GM23248 (cell line): Measurements from ENCODE around the gene TEX51. TPM values are rescaled to one million over a fixed set of nuclear protein-coding genes. Genes with fewer than 3 reads are reported as not detected.

Experiments
- DNase-seq: peaks from one replicate; pipeline ENCODE4 v3.0.0-alpha.2; 2015
- H2AFZ ChIP-seq: fragments of 200-600 bp; sonication (generic); 2 replicates; pipeline ENCODE4 v1.6.1; 2016; ENCODE audit warnings: antibody characterized with exemption
- H3F3A ChIP-seq: fragments of 200-600 bp; sonication (generic); 2 replicates; pipeline ENCODE4 v1.6.1; 2016; ENCODE audit warnings: mild to moderate bottlenecking, antibody characterized with exemption, mixed run types; ENCODE audit not compliant: insufficient read depth
- H3K27ac ChIP-seq: fragments of 200-600 bp; sonication (generic); 2 replicates; pipeline ENCODE4 v1.5.1; 2016; ENCODE audit warnings: mild to moderate bottlenecking
- H3K27me3 ChIP-seq: fragments of 200-600 bp; sonication (generic); replicated peaks from 2 replicates; pipeline ENCODE4 v1.6.1; 2016; ENCODE audit warnings: mild to moderate bottlenecking; ENCODE audit not compliant: insufficient read depth
- H3K36me3 ChIP-seq: fragments of 200-600 bp; sonication (generic); 2 replicates; pipeline ENCODE4 v1.6.1; 2016; ENCODE audit warnings: low read depth, mild to moderate bottlenecking
- H3K4me1 ChIP-seq: fragments of 200-600 bp; sonication (generic); 2 replicates; pipeline ENCODE4 v1.6.1; 2016; ENCODE audit warnings: mild to moderate bottlenecking; ENCODE audit not compliant: insufficient read depth
- H3K4me2 ChIP-seq: fragments of 200-600 bp; sonication (generic); one replicate; pipeline ENCODE4 v1.6.1; 2016; ENCODE audit warnings: mild to moderate bottlenecking; ENCODE audit not compliant: unreplicated experiment
- H3K4me3 ChIP-seq: fragments of 200-600 bp; sonication (generic); 2 replicates; pipeline ENCODE4 v1.5.1; 2016; ENCODE audit warnings: mild to moderate bottlenecking
- H3K79me2 ChIP-seq: fragments of 200-600 bp; sonication (generic); 2 replicates; pipeline ENCODE4 v1.6.1; 2016; ENCODE audit warnings: mild to moderate bottlenecking; ENCODE audit not compliant: insufficient read depth
- H3K9ac ChIP-seq: fragments of 200-600 bp; sonication (generic); 2 replicates; pipeline ENCODE4 v1.6.1; 2016; ENCODE audit warnings: mild to moderate bottlenecking
- H3K9me2 ChIP-seq: fragments of 200-600 bp; sonication (generic); 2 replicates; pipeline ENCODE4 v1.6.1; 2016; ENCODE audit warnings: mixed run types, mild to moderate bottlenecking, moderate library complexity; ENCODE audit not compliant: insufficient read depth
- H3K9me3 ChIP-seq: fragments of 200-600 bp; sonication (generic); one replicate; pipeline ENCODE4 v1.6.1; 2017; ENCODE audit warnings: low read depth
- H4K20me1 ChIP-seq: fragments of 200-600 bp; sonication (generic); 2 replicates; pipeline ENCODE4 v1.6.0; 2016; ENCODE audit not compliant: insufficient read depth
- EZH2 ChIP-seq: fragments of 200-600 bp; sonication (generic); IDR thresholded peaks from 2 replicates; pipeline ENCODE4 v1.6.1; 2018; ENCODE audit warnings: antibody characterized with exemption, mild to moderate bottlenecking; ENCODE audit not compliant: insufficient read depth, poor library complexity, severe bottlenecking
- EZH2phosphoT487 ChIP-seq: fragments of 200-600 bp; sonication (generic); IDR thresholded peaks from 2 replicates; pipeline ENCODE4 v1.6.1; 2018; ENCODE audit warnings: antibody characterized with exemption, moderate library complexity, mild to moderate bottlenecking, low read depth; ENCODE audit not compliant: insufficient read depth
- WGBS, 2 experiments: methylation state at CpG; one replicate each; pipeline ENCODE4 v1.1.6; 2015 to 2017; ENCODE audit warnings: low lambda C conversion rate in 2 of 2, low coverage in 1 of 2; ENCODE audit errors: missing lambda C conversion rate in 2 of 2; 5-methylcytosine and 5-hydroxymethylcytosine counted together
- in situ Hi-C: fragments of 300-500 bp; cut with MboI; formaldehyde crosslinking; loops from 2 replicates; pipeline ENCODE4 v1.15.0; 2020
- polyA plus RNA-seq: library from polyadenylated mRNA; unstranded; fragments of >200 nt; fragmentation: Nextera tagmentation; extraction: Ambion mirVana; gene quantifications from 2 replicates; pipeline ENCODE4 v1.2.1, GENCODE V29; 2016
- total RNA-seq: library from RNA; depleted of rRNA; stranded (reverse); fragments of >200 nt; shearing (Covaris generic); gene quantifications from 2 replicates; pipeline ENCODE4 v1.2.3, GENCODE V29; 2014

The TEX51 gene
- total and polyA plus RNA-seq, 2 experiments from 2014 or later, result not detected

- WGBS, 2 experiments, result 14% methylated on average over 4 of the region's 4 CpGs
- in situ Hi-C loops, result no loop called here
- H3K4me1 ChIP-seq, result no peaks in the 10 kb centered on the region
- no peaks in the 10 kb centered on the region for H3K9me3 ChIP-seq
- H3K36me3 ChIP-seq, result no peaks in the 10 kb centered on the region
- H2AFZ ChIP-seq, result no peak overlapping the region
- no peak overlapping the region for H3K9ac ChIP-seq
- no peak overlapping the region for H3K4me2 ChIP-seq
- no peaks in the 10 kb centered on the region; the same call in 1 of the 2 replicates for H3K27me3 ChIP-seq
- H3K79me2 ChIP-seq, result no peaks in the 10 kb centered on the region
- no peaks in the 10 kb centered on the region for H4K20me1 ChIP-seq
- no peaks in the 10 kb centered on the region for H3K9me2 ChIP-seq
- DNase-seq, result peak; percentile 7
- no peaks in the 10 kb centered on the region for H3F3A ChIP-seq
- no peak overlapping the region for H3K27ac ChIP-seq
- H3K4me3 ChIP-seq, result no peak overlapping the region
- no peak for TF ChIP-seq EZH2phosphoT487
- no peak for TF ChIP-seq EZH2
These were observed 40.7 kb upstream of the TEX51 start for GRCh38 chr2:126858013-126858412.

- Histone ChIP-seq H3K27me3 (no peaks in the 10 kb centered on the region; the same call in 1 of the 2 replicates), H3K9me3 (no peaks in the 10 kb centered on the region), H3K36me3 (no peaks in the 10 kb centered on the region), H3K4me1 (no peaks in the 10 kb centered on the region), H2AFZ (no peak overlapping the region), H3K27ac (no peak overlapping the region), H3F3A (no peaks in the 10 kb centered on the region), H3K4me3 (no peak overlapping the region), H3K79me2 (no peaks in the 10 kb centered on the region), H3K4me2 (no peak overlapping the region), H4K20me1 (no peaks in the 10 kb centered on the region), H3K9me2 (no peaks in the 10 kb centered on the region), H3K9ac (no peak overlapping the region)
- TF ChIP-seq EZH2 (no peak), EZH2phosphoT487 (no peak)
- WGBS, 2 experiments, result 21 to 23% methylated on average over 2 to 3 of the region's 3 CpGs
- no peak for DNase-seq
- in situ Hi-C loops, result no loop called here
These were observed 40.3 kb upstream of the TEX51 start for GRCh38 chr2:126858436-126858835.

- H3K27me3 ChIP-seq, result no peaks in the 10 kb centered on the region; the same call in 1 of the 2 replicates
- H3F3A ChIP-seq, result no peaks in the 10 kb centered on the region
- H3K36me3 ChIP-seq, result no peaks in the 10 kb centered on the region
- H4K20me1 ChIP-seq, result no peaks in the 10 kb centered on the region
- H3K4me1 ChIP-seq, result no peaks in the 10 kb centered on the region
- no peaks in the 10 kb centered on the region for H3K9me2 ChIP-seq
- TF ChIP-seq EZH2 (no peak), EZH2phosphoT487 (no peak)
- in situ Hi-C loops, result no loop called here
- 9 to 19% methylated on average over 5 of the region's 5 CpGs for WGBS, 2 experiments
- no peak overlapping the region for H3K27ac ChIP-seq
- no peak overlapping the region for H3K4me2 ChIP-seq
- H3K79me2 ChIP-seq, result no peaks in the 10 kb centered on the region
- no peak overlapping the region for H3K4me3 ChIP-seq
- H3K9ac ChIP-seq, result no peak overlapping the region
- no peak for DNase-seq
- no peak overlapping the region for H2AFZ ChIP-seq
- H3K9me3 ChIP-seq, result no peaks in the 10 kb centered on the region
These were observed 39.7 kb upstream of the TEX51 start for GRCh38 chr2:126858991-126859390.

- no peak overlapping the region for H3K27ac ChIP-seq
These were observed 39.1 kb upstream of the TEX51 start for GRCh38 chr2:126859631-126860030.

GRCh38 chr2:126860385-126860784 lies 38.3 kb upstream of the TEX51 start:
- no peak for DNase-seq
- no peak overlapping the region for H3K4me3 ChIP-seq
- no peaks in the 10 kb centered on the region for H3K9me3 ChIP-seq
- no peaks in the 10 kb centered on the region for H3K4me1 ChIP-seq
- H3K36me3 ChIP-seq, result no peaks in the 10 kb centered on the region
- TF ChIP-seq EZH2 (no peak), EZH2phosphoT487 (no peak)
- no peaks in the 10 kb centered on the region for H3F3A ChIP-seq
- WGBS, 2 experiments, result 11 to 20% methylated on average over 2 of the region's 2 CpGs
- no peaks in the 10 kb centered on the region for H3K9me2 ChIP-seq
- H4K20me1 ChIP-seq, result no peaks in the 10 kb centered on the region
- H3K9ac ChIP-seq, result no peak overlapping the region
- H3K27me3 ChIP-seq, result no peaks in the 10 kb centered on the region; the same call in 1 of the 2 replicates
- no peaks in the 10 kb centered on the region for H3K79me2 ChIP-seq
- in situ Hi-C loops, result no loop called here
- no peak overlapping the region for H3K4me2 ChIP-seq
- no peak overlapping the region for H3K27ac ChIP-seq
- H2AFZ ChIP-seq, result no peak overlapping the region

More at GRCh38 chr2:126859631-126860030, 39.1 kb upstream of the TEX51 start:
- Histone ChIP-seq H3K4me3 (no peak overlapping the region), H3K27me3 (no peaks in the 10 kb centered on the region; the same call in 1 of the 2 replicates), H3K4me2 (no peak overlapping the region), H3F3A (no peaks in the 10 kb centered on the region), H3K79me2 (no peaks in the 10 kb centered on the region), H4K20me1 (no peaks in the 10 kb centered on the region), H3K4me1 (no peaks in the 10 kb centered on the region), H2AFZ (no peak overlapping the region), H3K9me2 (no peaks in the 10 kb centered on the region), H3K36me3 (no peaks in the 10 kb centered on the region), H3K9me3 (no peaks in the 10 kb centered on the region), H3K9ac (no peak overlapping the region)
- no peak for TF ChIP-seq EZH2phosphoT487
- no peak for TF ChIP-seq EZH2
- in situ Hi-C loops, result no loop called here
- no peak for DNase-seq
